HepG2 (cell line): ENCODE measurements around the gene SMPX.
"Not testable (repeated sequence)": the region's sequence is repeated elsewhere in the genome, so short reads cannot be mapped to it uniquely, and the experiment has no call there.

Experiments used
- ELF1 ChIP-seq: sonication (generic); formaldehyde crosslinking; IDR thresholded peaks from 2 replicates; pipeline ENCODE4 v1.4.0; 2020; ENCODE audit warnings: missing genetic modification reagents
- GABPA ChIP-seq, 2 experiments: IDR thresholded peaks; 2 replicates each; pipeline ENCODE4 v1.6.1; 2011 to 2016; ENCODE audit warnings: low read depth in 2 of 2, low read length in 1 of 2, missing biosample characterization in 1 of 2, missing genetic modification characterization in 1 of 2
- ZNF143 ChIP-seq: sonication (generic); formaldehyde crosslinking; IDR thresholded peaks from 2 replicates; pipeline ENCODE4 v1.4.0; 2020; ENCODE audit warnings: missing genetic modification reagents
- TF ChIP-seq, protein P1 (sequence below): sonication (generic); formaldehyde crosslinking; conservative IDR thresholded peaks from 2 replicates; pipeline ENCODE4 v1.4.0; 2020; ENCODE audit warnings: missing genetic modification reagents

- TF ChIP-seq, protein P1, sequence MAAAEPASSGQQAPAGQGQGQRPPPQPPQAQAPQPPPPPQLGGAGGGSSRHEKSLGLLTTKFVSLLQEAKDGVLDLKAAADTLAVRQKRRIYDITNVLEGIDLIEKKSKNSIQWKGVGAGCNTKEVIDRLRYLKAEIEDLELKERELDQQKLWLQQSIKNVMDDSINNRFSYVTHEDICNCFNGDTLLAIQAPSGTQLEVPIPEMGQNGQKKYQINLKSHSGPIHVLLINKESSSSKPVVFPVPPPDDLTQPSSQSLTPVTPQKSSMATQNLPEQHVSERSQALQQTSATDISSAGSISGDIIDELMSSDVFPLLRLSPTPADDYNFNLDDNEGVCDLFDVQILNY: not testable (repeated sequence)
- TF ChIP-seq GABPA (IDR thresholded peaks at IDR 0.05; ENCODE audit: low read depth, low read length); GABPA (CRISPR knock-in tag; IDR thresholded peaks at IDR 0.05; ENCODE audit: low read depth); ZNF143 (CRISPR knock-in tag); ELF1 (CRISPR knock-in tag): not testable (repeated sequence)
Measured at GRCh38 chrX:21773036-21773435, 15.1 kb upstream of the SMPX start.
